ENCODE data around the gene DPH7.

DPH7 gene

GRCh38 chr9:137613738-137614523 is 35.2 kb upstream of the DPH7 start:
- Histone ChIP-seq H3K4me3 (ENCODE audit: low read length) (no peak overlapping the region), H3K4me1 (ENCODE audit: control insufficient read depth, insufficient read depth, low read length) (peaks cover 40% of the 10 kb centered on the region), H3K36me3 (ENCODE audit: control insufficient read depth, insufficient read depth, low read length) (peaks cover 8% of the 10 kb centered on the region), H3K27me3 (ENCODE audit: control insufficient read depth, insufficient read depth, low read length) (no peaks in the 10 kb centered on the region), H3K9me3 (ENCODE audit: control insufficient read depth, low read length) (no peaks in the 10 kb centered on the region), H3K9ac (ENCODE audit: low read length) (peak overlapping the region; percentile 6)

DNA sequence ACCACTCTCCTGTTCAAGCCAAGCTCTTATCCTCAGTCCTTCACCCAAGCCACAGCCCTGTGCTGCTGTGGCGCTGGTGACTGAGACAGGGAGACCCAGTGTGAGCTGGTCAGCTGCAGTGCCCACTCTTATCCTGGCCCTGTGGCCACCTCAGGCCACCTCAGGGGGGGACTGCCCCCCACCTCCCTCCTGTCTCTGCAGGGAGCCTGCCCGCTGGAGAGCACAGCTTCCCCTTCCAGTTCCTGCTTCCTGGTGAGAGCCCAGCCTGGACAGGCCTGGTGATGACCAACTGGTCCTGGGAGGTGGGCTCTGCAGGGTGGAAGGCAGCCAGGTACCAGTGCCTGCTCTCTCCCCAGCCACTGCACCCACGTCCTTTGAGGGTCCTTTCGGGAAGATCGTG is 34.5 kb upstream of the DPH7 start:
- Histone ChIP-seq H3K4me3 (ENCODE audit: low read length) (no peak overlapping the region), H3K9ac (ENCODE audit: low read length) (peak overlapping the region; percentile 68), H3K9me3 (ENCODE audit: control insufficient read depth, low read length) (no peaks in the 10 kb centered on the region), H3K27me3 (ENCODE audit: control insufficient read depth, insufficient read depth, low read length) (no peaks in the 10 kb centered on the region), H3K36me3 (ENCODE audit: control insufficient read depth, insufficient read depth, low read length) (peaks cover 11% of the 10 kb centered on the region), H3K4me1 (ENCODE audit: control insufficient read depth, insufficient read depth, low read length) (peaks cover 46% of the 10 kb centered on the region)

DNA sequence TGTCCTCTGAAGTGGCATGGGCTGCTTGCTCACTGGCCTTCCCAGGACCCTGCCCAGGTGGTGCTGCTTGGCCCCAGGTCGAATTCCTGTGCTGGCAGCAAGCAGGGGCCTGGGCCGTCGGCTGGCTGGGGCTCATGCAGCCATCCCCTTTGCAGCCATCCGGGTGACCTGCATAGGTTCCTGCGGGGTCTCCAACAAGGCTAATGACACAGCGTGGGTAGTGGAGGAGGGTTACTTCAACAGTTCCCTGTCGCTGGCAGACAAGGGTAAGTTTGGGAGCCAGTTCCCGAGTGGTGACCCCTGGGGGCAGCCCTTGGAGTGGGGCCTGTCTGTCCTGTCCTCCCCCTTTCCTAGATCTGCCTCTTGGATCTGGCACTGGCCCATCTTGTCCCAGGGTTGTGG is 34.0 kb upstream of the DPH7 start:
- no peak overlapping the region for H3K4me3 ChIP-seq (ENCODE audit: low read length)
- H3K36me3 ChIP-seq (ENCODE audit: control insufficient read depth, insufficient read depth, low read length): peaks cover 11% of the 10 kb centered on the region
- no peaks in the 10 kb centered on the region for H3K9me3 ChIP-seq (ENCODE audit: control insufficient read depth, low read length)
- H3K27me3 ChIP-seq (ENCODE audit: control insufficient read depth, insufficient read depth, low read length): no peaks in the 10 kb centered on the region
- peaks cover 42% of the 10 kb centered on the region for H3K4me1 ChIP-seq (ENCODE audit: control insufficient read depth, insufficient read depth, low read length)
- H3K9ac ChIP-seq (ENCODE audit: low read length): peak overlapping the region; percentile 68

GRCh38 chr9:137611623-137612609 is 33.2 kb upstream of the DPH7 start:
- Histone ChIP-seq H3K9ac (ENCODE audit: low read length) (peak overlapping the region; percentile 68), H3K4me3 (ENCODE audit: low read length) (no peak overlapping the region)

DNA sequence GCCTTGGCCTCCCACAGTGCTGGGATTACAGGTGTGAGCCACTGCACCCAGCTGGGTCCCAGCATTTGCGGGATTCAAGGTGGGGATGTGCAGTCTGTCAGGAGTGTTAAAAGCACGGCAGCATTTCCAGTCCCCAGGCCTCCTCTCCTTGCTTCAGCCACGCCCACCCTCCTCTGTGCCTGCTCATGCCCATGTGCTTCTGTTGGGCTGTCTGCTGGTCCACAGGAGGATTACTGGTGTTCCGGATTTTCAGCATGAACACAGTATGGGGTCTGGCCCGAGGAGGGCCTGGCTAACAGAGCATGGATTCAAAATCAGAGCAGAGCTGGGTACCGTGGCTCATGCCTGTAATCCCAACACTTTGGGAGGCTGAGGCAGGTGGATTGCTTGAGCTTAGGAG is 32.2 kb upstream of the DPH7 start:
- no peaks in the 10 kb centered on the region for H3K9me3 ChIP-seq (ENCODE audit: control insufficient read depth, low read length)
- peaks cover 3% of the 10 kb centered on the region for H3K36me3 ChIP-seq (ENCODE audit: control insufficient read depth, insufficient read depth, low read length)
- H3K4me1 ChIP-seq (ENCODE audit: control insufficient read depth, insufficient read depth, low read length): peaks cover 52% of the 10 kb centered on the region
- H3K4me3 ChIP-seq (ENCODE audit: low read length): no peak overlapping the region
- peak overlapping the region; percentile 68 for H3K9ac ChIP-seq (ENCODE audit: low read length)
- H3K27me3 ChIP-seq (ENCODE audit: control insufficient read depth, insufficient read depth, low read length): no peaks in the 10 kb centered on the region

More at GRCh38 chr9:137611623-137612609, 33.2 kb upstream of the DPH7 start:
- Histone ChIP-seq H3K4me1 (ENCODE audit: control insufficient read depth, insufficient read depth, low read length) (peaks cover 48% of the 10 kb centered on the region), H3K27me3 (ENCODE audit: control insufficient read depth, insufficient read depth, low read length) (no peaks in the 10 kb centered on the region), H3K9me3 (ENCODE audit: control insufficient read depth, low read length) (no peaks in the 10 kb centered on the region), H3K36me3 (ENCODE audit: control insufficient read depth, insufficient read depth, low read length) (peaks cover 11% of the 10 kb centered on the region)

- Histone ChIP-seq H3K27me3 (ENCODE audit: control insufficient read depth, insufficient read depth, low read length) (no peaks in the 10 kb centered on the region), H3K9me3 (ENCODE audit: control insufficient read depth, low read length) (no peaks in the 10 kb centered on the region), H3K9ac (ENCODE audit: low read length) (peak overlapping the region; percentile 80), H3K4me3 (ENCODE audit: low read length) (peak overlapping the region; percentile 75), H3K4me1 (ENCODE audit: control insufficient read depth, insufficient read depth, low read length) (peaks cover 39% of the 10 kb centered on the region), H3K36me3 (ENCODE audit: control insufficient read depth, insufficient read depth, low read length) (peaks cover 3% of the 10 kb centered on the region)
These were observed 28.6 kb upstream of the DPH7 start for GRCh38 chr9:137607141-137607857.

DNA sequence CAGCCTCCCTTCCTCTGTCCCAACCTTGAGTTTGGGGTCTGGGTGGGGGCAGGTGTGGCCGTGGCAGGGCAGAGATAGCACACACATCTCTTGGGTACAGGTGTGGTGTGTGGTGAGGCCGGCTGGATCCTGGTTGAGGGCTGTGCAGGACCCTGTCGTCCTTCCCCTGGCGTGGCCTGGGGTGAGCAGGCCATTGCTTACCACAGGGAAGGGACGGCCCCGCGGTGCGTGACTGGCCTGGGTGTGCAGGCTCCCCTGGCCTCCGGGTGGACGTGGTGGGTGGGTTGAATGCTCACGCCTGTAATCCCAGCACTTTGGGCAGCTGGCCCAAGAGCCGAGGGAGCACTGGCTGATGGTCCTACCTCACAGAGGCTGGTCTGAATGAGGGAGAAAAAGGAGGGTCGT is 28.0 kb upstream of the DPH7 start:
- no peaks in the 10 kb centered on the region for H3K9me3 ChIP-seq (ENCODE audit: control insufficient read depth, low read length)
- peak overlapping the region; percentile 75 for H3K4me3 ChIP-seq (ENCODE audit: low read length)
- peaks cover 33% of the 10 kb centered on the region for H3K4me1 ChIP-seq (ENCODE audit: control insufficient read depth, insufficient read depth, low read length)
- peaks cover 3% of the 10 kb centered on the region for H3K36me3 ChIP-seq (ENCODE audit: control insufficient read depth, insufficient read depth, low read length)
- H3K9ac ChIP-seq (ENCODE audit: low read length): peak overlapping the region; percentile 80
- H3K27me3 ChIP-seq (ENCODE audit: control insufficient read depth, insufficient read depth, low read length): no peaks in the 10 kb centered on the region

GRCh38 chr9:137606005-137606621 is 27.4 kb upstream of the DPH7 start:
- Histone ChIP-seq H3K4me3 (ENCODE audit: low read length) (peak overlapping the region; percentile 75), H3K9me3 (ENCODE audit: control insufficient read depth, low read length) (no peaks in the 10 kb centered on the region), H3K27me3 (ENCODE audit: control insufficient read depth, insufficient read depth, low read length) (no peaks in the 10 kb centered on the region), H3K9ac (ENCODE audit: low read length) (peak overlapping the region; percentile 80), H3K4me1 (ENCODE audit: control insufficient read depth, insufficient read depth, low read length) (peaks cover 27% of the 10 kb centered on the region), H3K36me3 (ENCODE audit: control insufficient read depth, insufficient read depth, low read length) (peaks cover 3% of the 10 kb centered on the region)

GRCh38 chr9:137605121-137606004 is 26.6 kb upstream of the DPH7 start, which contains the start of gene ARRDC1:
Gene ARRDC1 (plus strand): TSS chr9:137605686. CDS start chr9:137605718, 32 bp downstream.
- peaks cover 22% of the 10 kb centered on the region for H3K4me1 ChIP-seq (ENCODE audit: control insufficient read depth, insufficient read depth, low read length)
- peak within 1 kb of the TSS; percentile 80 for H3K9ac ChIP-seq (ENCODE audit: low read length)
- H3K9me3 ChIP-seq (ENCODE audit: control insufficient read depth, low read length): no peaks in the 10 kb centered on the region
- no peaks in the 10 kb centered on the region for H3K27me3 ChIP-seq (ENCODE audit: control insufficient read depth, insufficient read depth, low read length)
- peak within 1 kb of the TSS; percentile 75 for H3K4me3 ChIP-seq (ENCODE audit: low read length)
- H3K36me3 ChIP-seq (ENCODE audit: control insufficient read depth, insufficient read depth, low read length): peaks cover 3% of the 10 kb centered on the region

- no peak overlapping the region for H3K9ac ChIP-seq (ENCODE audit: low read length)
- H3K4me3 ChIP-seq (ENCODE audit: low read length): no peak overlapping the region
- H3K9me3 ChIP-seq (ENCODE audit: control insufficient read depth, low read length): no peaks in the 10 kb centered on the region
- peaks cover 3% of the 10 kb centered on the region for H3K36me3 ChIP-seq (ENCODE audit: control insufficient read depth, insufficient read depth, low read length)
- H3K27me3 ChIP-seq (ENCODE audit: control insufficient read depth, insufficient read depth, low read length): no peaks in the 10 kb centered on the region
- peaks cover 22% of the 10 kb centered on the region for H3K4me1 ChIP-seq (ENCODE audit: control insufficient read depth, insufficient read depth, low read length)
These were observed 25.8 kb upstream of the DPH7 start for GRCh38 chr9:137604345-137605086.
